GM18873 (cell line): ENCODE data around the gene KMO.

Source experiments
- ATAC-seq: cut with Tn5 transposase; IDR thresholded peaks from one replicate; pipeline ENCODE4 v1.9.1; 2021; ENCODE audit warnings: mild to moderate bottlenecking, moderate library complexity, moderate number of reproducible peaks; ENCODE audit not compliant: unreplicated experiment, low FRiP score

Gene KMO

GRCh38 chr1:241591736-241592135, 59.6 kb downstream of the KMO start:
- ATAC-seq: no peak

- ATAC-seq: peak; percentile 55
Observed at GRCh38 chr1:241592273-241592958, 60.2 kb downstream of the KMO start.

- ATAC-seq: no peak
Observed at GRCh38 chr1:241593186-241593585, 61.0 kb downstream of the KMO start.

GRCh38 chr1:241596633-241597032, 64.5 kb downstream of the KMO start:
- ATAC-seq: no peak

GRCh38 chr1:241598249-241598648, 66.1 kb downstream of the KMO start:
- no peak for ATAC-seq

- peak; percentile 87 for ATAC-seq
Observed at GRCh38 chr1:241600496-241600901, 68.3 kb downstream of the KMO start.

GRCh38 chr1:241603731-241604245, 71.6 kb downstream of the KMO start:
- no peak for ATAC-seq

- no peak for ATAC-seq
Observed at GRCh38 chr1:241605146-241605805, 73.1 kb downstream of the KMO start.

GRCh38 chr1:241606544-241606943, 74.4 kb downstream of the KMO start:
- ATAC-seq: no peak

- ATAC-seq: no peak
Observed at GRCh38 chr1:241607497-241607896, 75.3 kb downstream of the KMO start.

GRCh38 chr1:241608379-241609033, 76.3 kb downstream of the KMO start:
- no peak for ATAC-seq

GRCh38 chr1:241610056-241610815, 78.1 kb downstream of the KMO start:
- ATAC-seq: no peak

GRCh38 chr1:241611063-241611462, 78.9 kb downstream of the KMO start:
- peak; percentile 95 for ATAC-seq

GRCh38 chr1:241611736-241612135, 79.6 kb downstream of the KMO start:
- no peak for ATAC-seq

- ATAC-seq: no peak
Observed at GRCh38 chr1:241612533-241613477, 80.6 kb downstream of the KMO start.

- no peak for ATAC-seq
Observed at GRCh38 chr1:241614144-241614543, 82.0 kb downstream of the KMO start.

- no peak for ATAC-seq
Observed at GRCh38 chr1:241614572-241614971, 82.4 kb downstream of the KMO start.

- no peak for ATAC-seq
Observed at GRCh38 chr1:241615043-241615974, 83.1 kb downstream of the KMO start.

GRCh38 chr1:241617426-241617825, 85.2 kb downstream of the KMO start:
- ATAC-seq: no peak
